Right lobe of liver (tissue), 6 donors: ENCODE data around the gene UGT1A10. TPM values are rescaled to one million over a fixed set of nuclear protein-coding genes. Genes with fewer than 3 reads are reported as not detected.

Experiments used
- ATAC-seq, 4 donors: fragments of 200-7000 bp; cut with Tn5 transposase; one replicate each; pipeline ENCODE4 v1.9.1; 2020; ENCODE audit warnings: mild to moderate bottlenecking in 4 of 4, moderate library complexity in 4 of 4
- DNase-seq, 3 donors: peaks; one replicate each; pipeline ENCODE4 v3.0.0-alpha.2; 2020
- H3K27ac ChIP-seq, 3 donors: fragments of 200-600 bp; one replicate each; pipeline ENCODE4 v1.8.0; 2022
- H3K27me3 ChIP-seq, 2 donors: fragments of 200-600 bp; one replicate each; pipeline ENCODE4 v1.8.0; 2022
- H3K36me3 ChIP-seq, 4 donors: fragments of 200-600 bp; sonication (generic) in 1 of 4; one replicate each; pipeline versions ENCODE4 v1.5.1 to v1.8.0; 2017 to 2022; ENCODE audit warnings: control low read depth in 1 of 4
- H3K4me1 ChIP-seq, 4 donors: fragments of 200-600 bp; sonication (generic) in 1 of 4; one replicate each; pipeline versions ENCODE4 v1.5.1 to v1.8.0; 2017 to 2022; ENCODE audit warnings: control low read depth in 1 of 4
- H3K4me3 ChIP-seq, 3 donors: fragments of 200-600 bp; one replicate each; pipeline ENCODE4 v1.8.0; 2022
- H3K9me3 ChIP-seq, 4 donors: fragments of 200-600 bp; sonication (generic) in 1 of 4; one replicate each; pipeline versions ENCODE4 v1.5.1 to v1.8.0; 2017 to 2022; ENCODE audit warnings: control low read depth in 1 of 4
- POLR2A ChIP-seq: fragments of 450-650 bp; IDR thresholded peaks from one replicate; pipeline ENCODE4 v1.6.1; 2017; ENCODE audit warnings: antibody characterized with exemption, mild to moderate bottlenecking
- WGBS: methylation state at CpG from one replicate; pipeline ENCODE4 v1.1.6; 2018; ENCODE audit warnings: low coverage, low lambda C conversion rate; ENCODE audit not compliant: insufficient coverage; ENCODE audit errors: missing lambda C conversion rate; 5-methylcytosine and 5-hydroxymethylcytosine counted together
- intact Hi-C, 2 donors: fragments of 100-400 bp; cut with DNase I; formaldehyde crosslinking; loops; one replicate each; pipeline versions ENCODE4 v1.11.2 to v1.14.1; 2022
- total RNA-seq, 6 experiments: library from RNA; depleted of rRNA in 2 of 6; stranded (reverse); fragments of >200 nt in 2 of 6; fragmentation: NEBNext Ultra II Directional in 3 of 6; extraction: Animal tissue kit (Norgen Biotek cat#: 25700) in 3 of 6; gene quantifications; one replicate each; pipeline versions ENCODE4 v1.1.0 to v1.2.4, GENCODE V29; 2016 to 2023
- TF ChIP-seq, protein P1 (sequence below), 4 donors: fragments of 200-600 bp in 3 of 4; fragments of 450-650 bp in 1 of 4; IDR thresholded peaks; one replicate each; pipeline versions ENCODE4 v1.5.1 to v1.8.0; 2016 to 2022; ENCODE audit warnings: antibody characterized with exemption in 4 of 4, mild to moderate bottlenecking in 2 of 4
- donor health status: DM: no; HTN: yes; CAD: no.
- donor health status: DM: no; HTN: no; CAD: no.
- donor health status: DM: no; HTN: no; CAD: no.
- donor health status: DM: no; HTN: yes; CAD: no.
- donor health status: DM: no; HTN: yes; CAD: no.

Gene UGT1A10
- total RNA-seq, 6 experiments from 2014 or later = 0.11 TPM; not detected in 5

DNA sequence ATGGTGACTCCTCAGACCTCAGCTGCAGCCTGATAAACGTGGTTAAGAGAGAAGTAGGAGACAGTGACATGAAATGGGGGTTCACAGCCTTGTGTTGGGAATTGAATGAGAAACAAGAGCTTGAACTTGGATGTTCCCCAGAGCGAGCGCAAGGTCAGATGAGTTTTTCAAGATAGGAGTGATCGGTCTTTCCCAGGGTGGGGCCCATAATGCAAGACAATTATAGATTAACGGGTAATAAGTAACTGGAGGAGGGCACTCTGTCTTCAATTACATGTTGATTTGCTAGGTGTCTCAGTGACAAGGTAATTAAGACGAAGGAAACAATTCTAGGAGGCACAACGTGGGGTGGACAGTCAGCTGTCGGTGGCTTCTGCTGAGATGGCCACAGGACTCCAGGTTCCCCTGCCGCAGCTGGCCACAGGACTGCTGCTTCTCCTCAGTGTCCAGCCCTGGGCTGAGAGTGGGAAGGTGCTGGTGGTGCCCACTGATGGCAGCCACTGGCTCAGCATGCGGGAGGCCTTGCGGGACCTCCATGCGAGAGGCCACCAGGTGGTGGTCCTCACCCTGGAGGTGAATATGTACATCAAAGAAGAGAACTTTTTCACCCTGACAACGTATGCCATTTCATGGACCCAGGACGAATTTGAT is 76.5 kb downstream of the UGT1A10 start, which contains the start of gene UGT1A5:
UGT1A5 (plus strand) TSS at position 297 of the 651 bp plus-strand sequence; CDS start at position 382, 85 bp downstream.
- Histone ChIP-seq H3K27me3 (no peaks in the 10 kb centered on the region), H3K36me3 (peaks cover 0 to 3% (median 0%) of the 10 kb centered on the region in 4 donors), H3K9me3 (no peaks in the 10 kb centered on the region), H3K4me1 (peaks cover 0 to 87% (median 17%) of the 10 kb centered on the region in 4 donors), H3K4me3 (no peak within 1 kb of the TSS), H3K27ac (peak within 1 kb of the TSS in 1 of 3 donors; percentile 29)
- intact Hi-C loops = no loop called here
- 58% methylated on average over 9 of the region's 14 CpGs for WGBS
- TF ChIP-seq, protein P1, sequence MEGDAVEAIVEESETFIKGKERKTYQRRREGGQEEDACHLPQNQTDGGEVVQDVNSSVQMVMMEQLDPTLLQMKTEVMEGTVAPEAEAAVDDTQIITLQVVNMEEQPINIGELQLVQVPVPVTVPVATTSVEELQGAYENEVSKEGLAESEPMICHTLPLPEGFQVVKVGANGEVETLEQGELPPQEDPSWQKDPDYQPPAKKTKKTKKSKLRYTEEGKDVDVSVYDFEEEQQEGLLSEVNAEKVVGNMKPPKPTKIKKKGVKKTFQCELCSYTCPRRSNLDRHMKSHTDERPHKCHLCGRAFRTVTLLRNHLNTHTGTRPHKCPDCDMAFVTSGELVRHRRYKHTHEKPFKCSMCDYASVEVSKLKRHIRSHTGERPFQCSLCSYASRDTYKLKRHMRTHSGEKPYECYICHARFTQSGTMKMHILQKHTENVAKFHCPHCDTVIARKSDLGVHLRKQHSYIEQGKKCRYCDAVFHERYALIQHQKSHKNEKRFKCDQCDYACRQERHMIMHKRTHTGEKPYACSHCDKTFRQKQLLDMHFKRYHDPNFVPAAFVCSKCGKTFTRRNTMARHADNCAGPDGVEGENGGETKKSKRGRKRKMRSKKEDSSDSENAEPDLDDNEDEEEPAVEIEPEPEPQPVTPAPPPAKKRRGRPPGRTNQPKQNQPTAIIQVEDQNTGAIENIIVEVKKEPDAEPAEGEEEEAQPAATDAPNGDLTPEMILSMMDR (IDR thresholded peaks at IDR 0.05) = no peak
- TF ChIP-seq POLR2A = no peak
- DNase-seq = no peak
- ATAC-seq = peak in 2 of 4 donors; percentile 5

- Histone ChIP-seq H3K4me1 (peaks cover 0 to 87% (median 17%) of the 10 kb centered on the region in 4 donors), H3K27ac (peak overlapping the region in 1 of 3 donors; percentile 29), H3K36me3 (peaks cover 0 to 3% (median 0%) of the 10 kb centered on the region in 4 donors), H3K4me3 (no peak overlapping the region), H3K9me3 (no peaks in the 10 kb centered on the region), H3K27me3 (no peaks in the 10 kb centered on the region)
- ATAC-seq (no peak), DNase-seq (no peak)
- intact Hi-C loops = no loop called here
- WGBS = 68% methylated on average over 5 of the region's 7 CpGs
- TF ChIP-seq POLR2A = no peak
- TF ChIP-seq, protein P1 (IDR thresholded peaks at IDR 0.05) = no peak
Observed at GRCh38 chr2:233713262-233713615, 77.0 kb downstream of the UGT1A10 start.

- TF ChIP-seq POLR2A = no peak
- TF ChIP-seq, protein P1 (IDR thresholded peaks at IDR 0.05) = no peak
- H3K27ac ChIP-seq = no peak overlapping the region
- WGBS = 60% methylated on average over 2 of the region's 2 CpGs
- ATAC-seq = no peak
- no peak overlapping the region for H3K4me3 ChIP-seq
- peaks cover 0 to 3% (median 0%) of the 10 kb centered on the region in 4 donors for H3K36me3 ChIP-seq
- H3K9me3 ChIP-seq = no peaks in the 10 kb centered on the region
- no peak for DNase-seq
- peaks cover 0 to 79% (median 16%) of the 10 kb centered on the region in 4 donors for H3K4me1 ChIP-seq
- no peaks in the 10 kb centered on the region for H3K27me3 ChIP-seq
- intact Hi-C loops = no loop called here
Observed at GRCh38 chr2:233714121-233714520, 77.9 kb downstream of the UGT1A10 start.

- H3K4me3 ChIP-seq = peak within 1 kb of the TSS; percentile 39 to 76 (median 63)
Observed at GRCh38 chr2:233718552-233718951, 82.3 kb downstream of the UGT1A10 start, which contains the start of gene UGT1A4. TSS of gene UGT1A4 (plus strand) at chr2:233718736. CDS start at chr2:233718821, 85 bp downstream.

More at GRCh38 chr2:233718552-233718951, 82.3 kb downstream of the UGT1A10 start, which contains the start of gene UGT1A4:
- DNase-seq = peak; percentile 56 to 91 (median 88)
- intact Hi-C loops = loop anchor here in 1 of 2 donors (5.0 kb wide), 1 partner anchor 44 kb away; the partner anchor contains the start of gene UGT1A1
- TF ChIP-seq, protein P1 (IDR thresholded peaks at IDR 0.05) = no peak
- TF ChIP-seq POLR2A = peak; percentile 88
- ATAC-seq = peak; percentile 81 to 94 (median 88)
- peak within 1 kb of the TSS in 2 of 3 donors; percentile 72 to 91 for H3K27ac ChIP-seq
- no peaks in the 10 kb centered on the region for H3K9me3 ChIP-seq
- H3K4me1 ChIP-seq = peaks cover 0 to 37% (median 6%) of the 10 kb centered on the region in 4 donors
- WGBS = 25% methylated on average over 4 of the region's 7 CpGs
- H3K27me3 ChIP-seq = no peaks in the 10 kb centered on the region
- H3K36me3 ChIP-seq = no peaks in the 10 kb centered on the region
